ENCODE data around the gene PPT2. TPM values are rescaled to one million over a fixed set of nuclear protein-coding genes. Genes with fewer than 3 reads are reported as not detected.
A peak's percentile ranks its signal among the peaks of the same experiment; 100 is the strongest.

PPT2 gene
- total and polyA plus RNA-seq, 2 of the 13 experiments (the other 11 are each of a cell fraction or from before 2014, with no cell fraction given): 39.2 to 61.8 TPM

- TF ChIP-seq ZNF142 (CRISPR knock-in tag; IDR thresholded peaks at IDR 0.05) (no peak), NFE2 (CRISPR knock-in tag; IDR thresholded peaks at IDR 0.05) (no peak), NR1H2 (CRISPR knock-in tag; IDR thresholded peaks at IDR 0.05; ENCODE audit: borderline replicate concordance, low read depth) (no peak), ELK4 (CRISPR knock-in tag; IDR thresholded peaks at IDR 0.05; ENCODE audit: borderline replicate concordance) (no peak), MAZ (IDR thresholded peaks at IDR 0.05; ENCODE audit: borderline replicate concordance, low read depth, low read length) (no peak), MAZ (CRISPR knock-in tag; IDR thresholded peaks at IDR 0.05; ENCODE audit: low read depth) (peak; percentile 81), ZNF772 (CRISPR knock-in tag; IDR thresholded peaks at IDR 0.05) (peak; percentile 78; the same call in 1 of the 2 replicates), SP2 (CRISPR knock-in tag; IDR thresholded peaks at IDR 0.05) (peak; percentile 96), PHF20 (CRISPR knock-in tag; IDR thresholded peaks at IDR 0.05) (peak; percentile 7; the same call in 1 of the 2 replicates)
- TF ChIP-seq, protein P1, sequence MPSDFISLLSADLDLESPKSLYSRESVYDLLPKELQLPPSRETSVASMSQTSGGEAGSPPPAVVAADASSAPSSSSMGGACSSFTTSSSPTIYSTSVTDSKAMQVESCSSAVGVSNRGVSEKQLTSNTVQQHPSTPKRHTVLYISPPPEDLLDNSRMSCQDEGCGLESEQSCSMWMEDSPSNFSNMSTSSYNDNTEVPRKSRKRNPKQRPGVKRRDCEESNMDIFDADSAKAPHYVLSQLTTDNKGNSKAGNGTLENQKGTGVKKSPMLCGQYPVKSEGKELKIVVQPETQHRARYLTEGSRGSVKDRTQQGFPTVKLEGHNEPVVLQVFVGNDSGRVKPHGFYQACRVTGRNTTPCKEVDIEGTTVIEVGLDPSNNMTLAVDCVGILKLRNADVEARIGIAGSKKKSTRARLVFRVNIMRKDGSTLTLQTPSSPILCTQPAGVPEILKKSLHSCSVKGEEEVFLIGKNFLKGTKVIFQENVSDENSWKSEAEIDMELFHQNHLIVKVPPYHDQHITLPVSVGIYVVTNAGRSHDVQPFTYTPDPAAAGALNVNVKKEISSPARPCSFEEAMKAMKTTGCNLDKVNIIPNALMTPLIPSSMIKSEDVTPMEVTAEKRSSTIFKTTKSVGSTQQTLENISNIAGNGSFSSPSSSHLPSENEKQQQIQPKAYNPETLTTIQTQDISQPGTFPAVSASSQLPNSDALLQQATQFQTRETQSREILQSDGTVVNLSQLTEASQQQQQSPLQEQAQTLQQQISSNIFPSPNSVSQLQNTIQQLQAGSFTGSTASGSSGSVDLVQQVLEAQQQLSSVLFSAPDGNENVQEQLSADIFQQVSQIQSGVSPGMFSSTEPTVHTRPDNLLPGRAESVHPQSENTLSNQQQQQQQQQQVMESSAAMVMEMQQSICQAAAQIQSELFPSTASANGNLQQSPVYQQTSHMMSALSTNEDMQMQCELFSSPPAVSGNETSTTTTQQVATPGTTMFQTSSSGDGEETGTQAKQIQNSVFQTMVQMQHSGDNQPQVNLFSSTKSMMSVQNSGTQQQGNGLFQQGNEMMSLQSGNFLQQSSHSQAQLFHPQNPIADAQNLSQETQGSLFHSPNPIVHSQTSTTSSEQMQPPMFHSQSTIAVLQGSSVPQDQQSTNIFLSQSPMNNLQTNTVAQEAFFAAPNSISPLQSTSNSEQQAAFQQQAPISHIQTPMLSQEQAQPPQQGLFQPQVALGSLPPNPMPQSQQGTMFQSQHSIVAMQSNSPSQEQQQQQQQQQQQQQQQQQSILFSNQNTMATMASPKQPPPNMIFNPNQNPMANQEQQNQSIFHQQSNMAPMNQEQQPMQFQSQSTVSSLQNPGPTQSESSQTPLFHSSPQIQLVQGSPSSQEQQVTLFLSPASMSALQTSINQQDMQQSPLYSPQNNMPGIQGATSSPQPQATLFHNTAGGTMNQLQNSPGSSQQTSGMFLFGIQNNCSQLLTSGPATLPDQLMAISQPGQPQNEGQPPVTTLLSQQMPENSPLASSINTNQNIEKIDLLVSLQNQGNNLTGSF (CRISPR knock-in tag; IDR thresholded peaks at IDR 0.05): no peak
- TF ChIP-seq, protein P2, sequence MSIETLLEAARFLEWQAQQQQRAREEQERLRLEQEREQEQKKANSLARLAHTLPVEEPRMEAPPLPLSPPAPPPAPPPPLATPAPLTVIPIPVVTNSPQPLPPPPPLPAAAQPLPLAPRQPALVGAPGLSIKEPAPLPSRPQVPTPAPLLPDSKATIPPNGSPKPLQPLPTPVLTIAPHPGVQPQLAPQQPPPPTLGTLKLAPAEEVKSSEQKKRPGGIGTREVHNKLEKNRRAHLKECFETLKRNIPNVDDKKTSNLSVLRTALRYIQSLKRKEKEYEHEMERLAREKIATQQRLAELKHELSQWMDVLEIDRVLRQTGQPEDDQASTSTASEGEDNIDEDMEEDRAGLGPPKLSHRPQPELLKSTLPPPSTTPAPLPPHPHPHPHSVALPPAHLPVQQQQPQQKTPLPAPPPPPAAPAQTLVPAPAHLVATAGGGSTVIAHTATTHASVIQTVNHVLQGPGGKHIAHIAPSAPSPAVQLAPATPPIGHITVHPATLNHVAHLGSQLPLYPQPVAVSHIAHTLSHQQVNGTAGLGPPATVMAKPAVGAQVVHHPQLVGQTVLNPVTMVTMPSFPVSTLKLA (IDR thresholded peaks at IDR 0.05): peak; percentile 57; the same call in 1 of the 2 replicates
- TF ChIP-seq, protein P3, sequence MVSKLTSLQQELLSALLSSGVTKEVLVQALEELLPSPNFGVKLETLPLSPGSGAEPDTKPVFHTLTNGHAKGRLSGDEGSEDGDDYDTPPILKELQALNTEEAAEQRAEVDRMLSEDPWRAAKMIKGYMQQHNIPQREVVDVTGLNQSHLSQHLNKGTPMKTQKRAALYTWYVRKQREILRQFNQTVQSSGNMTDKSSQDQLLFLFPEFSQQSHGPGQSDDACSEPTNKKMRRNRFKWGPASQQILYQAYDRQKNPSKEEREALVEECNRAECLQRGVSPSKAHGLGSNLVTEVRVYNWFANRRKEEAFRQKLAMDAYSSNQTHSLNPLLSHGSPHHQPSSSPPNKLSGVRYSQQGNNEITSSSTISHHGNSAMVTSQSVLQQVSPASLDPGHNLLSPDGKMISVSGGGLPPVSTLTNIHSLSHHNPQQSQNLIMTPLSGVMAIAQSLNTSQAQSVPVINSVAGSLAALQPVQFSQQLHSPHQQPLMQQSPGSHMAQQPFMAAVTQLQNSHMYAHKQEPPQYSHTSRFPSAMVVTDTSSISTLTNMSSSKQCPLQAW (CRISPR knock-in tag; IDR thresholded peaks at IDR 0.05): no peak
These were observed 24.0 kb downstream of the PPT2 start, which contains the start of gene RNF5 (continued) for GRCh38 chr6:32177788-32178546.
